ENCODE data around the gene ABTB2.

GRCh38 chr11:34176751-34177209, 181.0 kb downstream of the ABTB2 start:
- TF ChIP-seq ZNF146 (CRISPR knock-in tag; IDR thresholded peaks at IDR 0.05; ENCODE audit: unreplicated experiment) (no peak), SETDB1 (IDR thresholded peaks at IDR 0.05; ENCODE audit: low read length) (no peak), YY1 (IDR thresholded peaks at IDR 0.05; ENCODE audit: borderline replicate concordance in 1 of 3, control insufficient read depth in 1 of 3, extremely low read depth in 1 of 3, insufficient read depth in 3 of 3, insufficient read length in 1 of 3, insufficient replicate concordance in 2 of 3, low read depth in 1 of 3, low read length in 2 of 3) (no peak), CBX3 (IDR thresholded peaks at IDR 0.05; ENCODE audit: borderline replicate concordance in 1 of 2, low read length in 2 of 2) (no peak), CREB3 (tag; conservative IDR thresholded peaks at IDR 0.05; ENCODE audit: low read depth) (no peak), TAF1 (IDR thresholded peaks at IDR 0.05; ENCODE audit: control insufficient read depth, extremely low read depth, insufficient read depth, low read length, severe bottlenecking) (no peak), RFX5 (IDR thresholded peaks at IDR 0.05; ENCODE audit: low read depth, low read length) (no peak), GATAD2B (IDR thresholded peaks at IDR 0.05; ENCODE audit: borderline replicate concordance) (no peak), CHD2 (IDR thresholded peaks at IDR 0.05; ENCODE audit: low read depth, low read length) (no peak), RBBP5 (IDR thresholded peaks at IDR 0.05; ENCODE audit: borderline replicate concordance, insufficient read depth, low read length, poor library complexity, severe bottlenecking) (no peak), WHSC1 (IDR thresholded peaks at IDR 0.05; ENCODE audit: low read length) (no peak), PHB2 (IDR thresholded peaks at IDR 0.05; ENCODE audit: low read depth) (no peak), STAT6 (CRISPR knock-in tag; IDR thresholded peaks at IDR 0.05) (no peak)

All from K562 (cell line).